ENCODE measurements around the gene GMEB2.
"Not testable (repeated sequence)": the region's sequence is repeated elsewhere in the genome, so short reads cannot be mapped to it uniquely, and the experiment has no call there.

GMEB2 gene

GRCh38 chr20:63610581-63611435 is 16.1 kb downstream of the GMEB2 start:
- DNase-seq, result no peak

- no peak for DNase-seq
Measured at GRCh38 chr20:63606686-63607085, 20.2 kb downstream of the GMEB2 start.

GRCh38 chr20:63602321-63602720 is 24.6 kb downstream of the GMEB2 start:
- DNase-seq, result no peak

- not testable (repeated sequence) for DNase-seq
Measured at GRCh38 chr20:63601679-63602078, 25.2 kb downstream of the GMEB2 start.

- no peak for DNase-seq
Measured at GRCh38 chr20:63599396-63600050, 27.4 kb downstream of the GMEB2 start.

- DNase-seq, result no peak
Measured at GRCh38 chr20:63598479-63599395, 28.2 kb downstream of the GMEB2 start.

GRCh38 chr20:63597651-63598478 is 29.0 kb downstream of the GMEB2 start:
- no peak for DNase-seq

GRCh38 chr20:63596423-63596822 is 30.5 kb downstream of the GMEB2 start:
- DNase-seq, result no peak

GRCh38 chr20:63595416-63596127 is 31.3 kb downstream of the GMEB2 start:
- DNase-seq, result no peak

- no peak for DNase-seq
Measured at GRCh38 chr20:63594043-63594561, 32.8 kb downstream of the GMEB2 start.

- no peak for DNase-seq
Measured at GRCh38 chr20:63592661-63593060, 34.2 kb downstream of the GMEB2 start.

- DNase-seq, result no peak
Measured at GRCh38 chr20:63591786-63592355, 35.0 kb downstream of the GMEB2 start.

GRCh38 chr20:63591147-63591533 is 35.8 kb downstream of the GMEB2 start:
- no peak for DNase-seq

- DNase-seq, result no peak
Measured at GRCh38 chr20:63590218-63591146, 36.4 kb downstream of the GMEB2 start.

- peak; percentile 50 for DNase-seq
Measured at GRCh38 chr20:63589261-63590217, 37.4 kb downstream of the GMEB2 start.

- DNase-seq, result no peak
Measured at GRCh38 chr20:63588641-63589041, 38.3 kb downstream of the GMEB2 start.

GRCh38 chr20:63587776-63588591 is 38.9 kb downstream of the GMEB2 start:
- DNase-seq, result no peak

- DNase-seq, result no peak
Measured at GRCh38 chr20:63587256-63587655, 39.6 kb downstream of the GMEB2 start.

Measured in left hindlimb (tissue), 1 donor.